Upper lobe of right lung (tissue), 1 donor: ENCODE results near the gene NUAK2. TPM values are rescaled to one million over a fixed set of nuclear protein-coding genes. Genes with fewer than 3 reads are reported as not detected.
A peak's percentile ranks its signal among the peaks of the same experiment; 100 is the strongest.

ENCODE experiments used
- ATAC-seq: fragments of 200-7000 bp; cut with Tn5 transposase; one replicate; pipeline ENCODE4 v1.9.1; 2020; ENCODE audit warnings: mild to moderate bottlenecking, moderate library complexity
- DNase-seq: peaks from one replicate; pipeline ENCODE4 v3.0.0-alpha.2; 2020
- H3K27ac ChIP-seq: fragments of 200-600 bp; one replicate; pipeline ENCODE4 v1.8.0; 2022
- H3K27me3 ChIP-seq: fragments of 200-600 bp; one replicate; pipeline ENCODE4 v1.8.0; 2022; ENCODE audit warnings: mild to moderate bottlenecking
- H3K36me3 ChIP-seq: fragments of 200-600 bp; one replicate; pipeline ENCODE4 v1.8.0; 2022
- H3K4me1 ChIP-seq: fragments of 200-600 bp; one replicate; pipeline ENCODE4 v1.8.0; 2022
- H3K4me3 ChIP-seq: fragments of 200-600 bp; one replicate; pipeline ENCODE4 v1.8.0; 2022; ENCODE audit warnings: mild to moderate bottlenecking
- H3K9me3 ChIP-seq: fragments of 200-600 bp; one replicate; pipeline ENCODE4 v1.8.0; 2022
- CTCF ChIP-seq: fragments of 200-600 bp; IDR thresholded peaks from one replicate; pipeline ENCODE4 v1.8.0; 2022; ENCODE audit warnings: antibody characterized with exemption
- intact Hi-C: fragments of 100-400 bp; cut with DNase I; formaldehyde crosslinking; loops from one replicate; pipeline ENCODE4 v1.11.0; 2022
- total RNA-seq: library from RNA; stranded (reverse); fragmentation: NEBNext Ultra II Directional; extraction: Animal tissue kit (Norgen Biotek cat#: 25700); gene quantifications from one replicate; pipeline ENCODE4 v1.2.1, GENCODE V29; 2021
- donor health status: DM: no; HTN: yes; CAD: no; lungs with severe emphysema.

The NUAK2 gene
- total RNA-seq, 1 donor from 2014 or later: 8.8 TPM

- Histone ChIP-seq H3K27ac (peak overlapping the region; percentile 71), H3K4me3 (no peak overlapping the region), H3K27me3 (no peaks in the 10 kb centered on the region), H3K4me1 (peaks cover 78% of the 10 kb centered on the region), H3K36me3 (no peaks in the 10 kb centered on the region), H3K9me3 (no peaks in the 10 kb centered on the region)
- intact Hi-C loops: no loop called here
- no peak for TF ChIP-seq CTCF
- DNase-seq (peak; percentile 96), ATAC-seq (peak; percentile 62)
Observed at GRCh38 chr1:205317311-205317917, 4.1 kb downstream of the NUAK2 start.

DNA sequence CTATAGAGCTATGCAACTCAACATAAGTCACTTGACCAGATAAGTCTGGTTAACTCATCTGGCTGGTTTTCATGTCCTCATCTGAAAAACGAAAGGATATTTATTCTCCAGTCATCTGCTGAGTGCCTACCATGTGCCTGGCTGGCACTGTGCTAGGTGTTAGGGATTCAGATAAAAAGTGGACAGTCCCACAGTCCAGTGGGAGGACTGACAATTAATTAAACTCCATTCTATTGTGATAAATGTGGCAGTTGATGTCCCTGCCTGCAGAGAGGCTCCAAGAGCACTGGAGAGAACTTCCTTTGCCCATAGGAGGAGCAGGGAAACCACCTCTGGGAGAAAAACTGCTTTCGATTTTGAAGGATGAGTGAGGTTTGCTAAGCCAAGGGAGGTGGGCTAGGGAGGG is 5.4 kb downstream of the NUAK2 start:
- intact Hi-C loops: no loop called here
- Histone ChIP-seq H3K27ac (peak overlapping the region; percentile 3), H3K9me3 (no peaks in the 10 kb centered on the region), H3K4me3 (no peak overlapping the region), H3K4me1 (peaks cover 74% of the 10 kb centered on the region), H3K27me3 (no peaks in the 10 kb centered on the region), H3K36me3 (peaks cover 6% of the 10 kb centered on the region)
- TF ChIP-seq CTCF: no peak
- ATAC-seq (no peak), DNase-seq (no peak)

- DNase-seq: no peak
- ATAC-seq: no peak
Observed at GRCh38 chr1:205315008-205315618, 6.4 kb downstream of the NUAK2 start.

DNA sequence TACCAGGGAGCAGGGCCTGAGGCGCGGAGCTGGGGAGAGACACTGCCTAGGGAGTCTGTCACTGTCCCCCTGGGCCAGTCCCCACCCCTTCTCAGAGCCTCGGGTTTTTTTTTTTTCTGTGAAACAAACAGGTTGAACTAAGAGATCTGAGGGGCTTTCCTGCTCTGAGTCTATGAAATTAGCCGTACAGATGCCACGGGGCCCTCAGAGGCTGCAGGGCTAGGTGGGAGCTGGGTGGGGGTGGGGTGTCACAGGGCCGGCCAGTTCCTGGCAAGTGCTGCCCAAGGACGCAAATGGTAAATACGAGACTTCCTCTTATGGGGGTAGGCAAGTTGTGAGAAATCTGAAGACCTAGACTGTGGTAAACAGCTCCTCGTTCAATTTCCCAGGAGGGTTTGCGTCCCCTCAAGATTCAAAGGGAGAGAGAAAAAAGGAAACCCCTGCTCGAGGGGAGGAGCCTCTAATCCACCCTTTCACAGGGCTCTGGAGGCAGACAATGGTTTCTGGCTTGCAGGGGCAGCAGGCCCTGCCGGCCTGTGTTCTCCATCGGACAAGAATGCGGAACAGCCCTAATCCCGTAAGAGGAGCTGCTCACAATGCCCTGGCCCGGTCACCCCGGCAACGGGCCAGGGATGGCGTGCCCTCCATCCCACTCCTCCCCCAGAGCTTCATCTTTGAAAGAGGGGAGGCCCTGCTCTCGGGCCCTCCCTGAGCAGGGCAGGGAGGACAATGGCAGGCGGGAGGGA is 7.8 kb downstream of the NUAK2 start:
- intact Hi-C loops: no loop called here
- H3K9me3 ChIP-seq: no peaks in the 10 kb centered on the region
- peak overlapping the region; percentile 24 for H3K4me3 ChIP-seq
- DNase-seq (peak; percentile 74), ATAC-seq (peak; percentile 70)
- TF ChIP-seq CTCF: no peak
- peaks cover 29% of the 10 kb centered on the region for H3K36me3 ChIP-seq
- peak overlapping the region; percentile 82 for H3K27ac ChIP-seq
- no peaks in the 10 kb centered on the region for H3K27me3 ChIP-seq
- peaks cover 61% of the 10 kb centered on the region for H3K4me1 ChIP-seq

More at GRCh38 chr1:205315008-205315618, 6.4 kb downstream of the NUAK2 start:
- no peak for TF ChIP-seq CTCF
- H3K27me3 ChIP-seq: no peaks in the 10 kb centered on the region
- intact Hi-C loops: no loop called here
- H3K4me3 ChIP-seq: no peak overlapping the region
- H3K27ac ChIP-seq: peak overlapping the region; percentile 3
- H3K9me3 ChIP-seq: no peaks in the 10 kb centered on the region
- peaks cover 74% of the 10 kb centered on the region for H3K4me1 ChIP-seq
- H3K36me3 ChIP-seq: peaks cover 17% of the 10 kb centered on the region

DNA sequence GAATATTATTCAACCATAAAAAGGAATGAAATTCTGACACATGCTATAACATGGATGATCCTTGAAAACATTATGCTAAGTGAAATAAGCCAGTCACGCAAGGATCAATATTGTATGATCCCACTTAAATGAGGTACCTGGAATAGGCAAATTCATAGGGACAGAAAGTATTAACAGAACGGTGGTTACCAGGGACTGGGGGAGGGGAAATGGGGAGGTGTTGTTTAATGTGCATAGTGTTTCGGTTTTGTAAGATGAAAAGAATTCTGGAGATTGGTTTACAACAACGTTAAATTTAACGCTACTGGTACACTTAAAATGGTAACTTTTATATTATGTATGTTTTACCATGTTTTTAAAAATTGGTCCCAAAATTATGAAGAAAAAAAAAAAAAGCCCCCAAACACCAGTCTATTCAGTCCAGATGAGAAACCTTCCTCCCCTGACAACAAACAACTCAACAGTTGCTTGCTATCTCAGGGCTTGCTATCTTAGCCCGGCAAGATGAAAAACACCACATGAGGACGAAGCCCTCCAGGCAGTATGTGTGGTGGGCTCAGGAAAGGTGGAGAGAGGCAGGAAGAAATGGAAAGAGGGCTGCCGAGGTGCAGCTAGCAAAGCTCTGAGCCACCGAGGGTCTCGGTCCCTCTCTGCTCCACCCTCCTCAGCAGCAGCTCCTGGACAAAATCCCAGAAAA is 8.5 kb downstream of the NUAK2 start:
- peaks cover 54% of the 10 kb centered on the region for H3K4me1 ChIP-seq
- no peaks in the 10 kb centered on the region for H3K27me3 ChIP-seq
- no peaks in the 10 kb centered on the region for H3K9me3 ChIP-seq
- H3K36me3 ChIP-seq: peaks cover 36% of the 10 kb centered on the region
- no peak for ATAC-seq
- DNase-seq: no peak
- intact Hi-C loops: no loop called here
- TF ChIP-seq CTCF: no peak
- peak overlapping the region; percentile 82 for H3K27ac ChIP-seq
- peak overlapping the region; percentile 24 for H3K4me3 ChIP-seq
